Suprapubic skin (tissue), 4 donors: ENCODE measurements around the gene S100A14.

Experiments used
- POLR2A ChIP-seq, 2 donors: fragments of 450-650 bp; IDR thresholded peaks; one replicate each; pipeline ENCODE4 v1.6.1; 2017; ENCODE audit warnings: antibody characterized with exemption in 2 of 2, mild to moderate bottlenecking in 2 of 2, moderate library complexity in 2 of 2
- POLR2AphosphoS5 ChIP-seq, 3 donors: sonication (generic); formaldehyde crosslinking; IDR thresholded peaks; one replicate each; pipeline ENCODE4 v1.6.1; 2017; ENCODE audit warnings: antibody characterized with exemption in 3 of 3
- TF ChIP-seq, protein P1 (sequence below), 2 donors: fragments of 200-600 bp in 1 of 2; fragments of 450-650 bp in 1 of 2; sonication (generic) in 1 of 2; IDR thresholded peaks; one replicate each; pipeline ENCODE4 v1.5.1; 2016 to 2019; ENCODE audit warnings: antibody characterized with exemption in 2 of 2, mild to moderate bottlenecking in 1 of 2, moderate library complexity in 1 of 2

DNA sequence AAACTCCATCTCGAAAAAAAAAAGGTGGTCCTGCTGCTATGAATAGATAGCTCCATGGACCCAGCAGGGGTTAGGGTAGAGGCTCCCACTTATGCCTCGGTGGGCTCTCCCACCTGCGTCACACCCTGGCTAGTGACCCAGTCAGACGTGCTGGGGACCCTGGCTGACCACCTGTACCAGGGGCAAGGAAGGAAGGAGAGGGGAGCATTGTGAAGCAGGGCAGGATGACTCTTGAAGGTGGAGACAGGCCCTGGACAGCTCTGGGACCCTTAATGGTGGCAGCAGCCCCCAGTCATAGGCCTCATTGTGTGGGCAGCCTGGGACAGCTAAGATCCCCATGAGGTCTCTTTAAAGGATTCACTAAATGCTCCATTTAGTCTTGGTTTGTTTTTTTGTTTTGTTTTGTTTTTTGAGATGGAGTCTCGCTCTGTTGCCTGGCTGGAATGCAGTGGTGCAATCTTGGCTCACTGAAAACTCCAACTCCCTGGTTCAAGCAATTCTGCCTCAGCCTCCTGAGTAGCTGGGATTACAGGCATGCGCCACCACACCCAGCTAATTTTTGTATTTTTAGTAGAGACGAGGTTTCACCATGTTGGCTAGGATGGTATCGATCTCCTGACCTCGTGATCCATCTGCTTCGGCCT is 32.0 kb upstream of the S100A14 start:
- TF ChIP-seq POLR2AphosphoS5 (IDR thresholded peaks at IDR 0.05) (no peak), POLR2A (IDR thresholded peaks at IDR 0.05) (no peak)
- TF ChIP-seq, protein P1, sequence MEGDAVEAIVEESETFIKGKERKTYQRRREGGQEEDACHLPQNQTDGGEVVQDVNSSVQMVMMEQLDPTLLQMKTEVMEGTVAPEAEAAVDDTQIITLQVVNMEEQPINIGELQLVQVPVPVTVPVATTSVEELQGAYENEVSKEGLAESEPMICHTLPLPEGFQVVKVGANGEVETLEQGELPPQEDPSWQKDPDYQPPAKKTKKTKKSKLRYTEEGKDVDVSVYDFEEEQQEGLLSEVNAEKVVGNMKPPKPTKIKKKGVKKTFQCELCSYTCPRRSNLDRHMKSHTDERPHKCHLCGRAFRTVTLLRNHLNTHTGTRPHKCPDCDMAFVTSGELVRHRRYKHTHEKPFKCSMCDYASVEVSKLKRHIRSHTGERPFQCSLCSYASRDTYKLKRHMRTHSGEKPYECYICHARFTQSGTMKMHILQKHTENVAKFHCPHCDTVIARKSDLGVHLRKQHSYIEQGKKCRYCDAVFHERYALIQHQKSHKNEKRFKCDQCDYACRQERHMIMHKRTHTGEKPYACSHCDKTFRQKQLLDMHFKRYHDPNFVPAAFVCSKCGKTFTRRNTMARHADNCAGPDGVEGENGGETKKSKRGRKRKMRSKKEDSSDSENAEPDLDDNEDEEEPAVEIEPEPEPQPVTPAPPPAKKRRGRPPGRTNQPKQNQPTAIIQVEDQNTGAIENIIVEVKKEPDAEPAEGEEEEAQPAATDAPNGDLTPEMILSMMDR (IDR thresholded peaks at IDR 0.05): no peak
